C4-2B (cell line): ENCODE results near the gene HS3ST4.
A peak's percentile ranks its signal among the peaks of the same experiment; 100 is the strongest.

Experiments
- H3K27ac ChIP-seq: fragments of 450-650 bp; 2 replicates; pipeline ENCODE4 v1.5.1; 2017
- ZFX ChIP-seq: fragments of 450-650 bp; IDR thresholded peaks from 2 replicates; pipeline ENCODE4 v1.6.1; 2017
- TF ChIP-seq, protein P1 (sequence below): fragments of 450-650 bp; conservative IDR thresholded peaks from 2 replicates; pipeline ENCODE4 v1.5.1; 2017; ENCODE audit warnings: mild to moderate bottlenecking

HS3ST4 gene

GRCh38 chr16:25827709-25828108 is 135.9 kb downstream of the HS3ST4 start:
- TF ChIP-seq ZFX = no peak
- TF ChIP-seq, protein P1, sequence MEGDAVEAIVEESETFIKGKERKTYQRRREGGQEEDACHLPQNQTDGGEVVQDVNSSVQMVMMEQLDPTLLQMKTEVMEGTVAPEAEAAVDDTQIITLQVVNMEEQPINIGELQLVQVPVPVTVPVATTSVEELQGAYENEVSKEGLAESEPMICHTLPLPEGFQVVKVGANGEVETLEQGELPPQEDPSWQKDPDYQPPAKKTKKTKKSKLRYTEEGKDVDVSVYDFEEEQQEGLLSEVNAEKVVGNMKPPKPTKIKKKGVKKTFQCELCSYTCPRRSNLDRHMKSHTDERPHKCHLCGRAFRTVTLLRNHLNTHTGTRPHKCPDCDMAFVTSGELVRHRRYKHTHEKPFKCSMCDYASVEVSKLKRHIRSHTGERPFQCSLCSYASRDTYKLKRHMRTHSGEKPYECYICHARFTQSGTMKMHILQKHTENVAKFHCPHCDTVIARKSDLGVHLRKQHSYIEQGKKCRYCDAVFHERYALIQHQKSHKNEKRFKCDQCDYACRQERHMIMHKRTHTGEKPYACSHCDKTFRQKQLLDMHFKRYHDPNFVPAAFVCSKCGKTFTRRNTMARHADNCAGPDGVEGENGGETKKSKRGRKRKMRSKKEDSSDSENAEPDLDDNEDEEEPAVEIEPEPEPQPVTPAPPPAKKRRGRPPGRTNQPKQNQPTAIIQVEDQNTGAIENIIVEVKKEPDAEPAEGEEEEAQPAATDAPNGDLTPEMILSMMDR = no peak
- H3K27ac ChIP-seq = no peak overlapping the region

DNA sequence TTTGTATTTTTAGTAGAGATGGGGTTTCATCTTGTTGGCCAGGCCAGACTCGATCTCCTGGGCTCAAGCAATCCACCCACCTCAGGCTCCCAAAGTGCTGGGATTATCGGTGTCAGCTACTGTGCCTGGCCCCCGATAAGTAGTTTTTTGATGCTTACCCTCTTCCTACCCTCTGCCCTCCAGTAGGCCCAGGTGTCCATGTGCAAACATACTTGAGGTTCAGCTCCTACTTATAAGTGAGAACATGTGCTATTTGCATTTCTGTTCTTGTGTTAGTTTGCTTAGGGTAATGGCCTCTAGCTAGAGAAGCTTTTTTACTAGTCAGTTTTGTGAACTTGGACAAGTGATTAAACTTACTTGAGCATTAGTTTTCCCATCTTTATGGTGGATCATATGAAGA is 136.8 kb downstream of the HS3ST4 start:
- TF ChIP-seq, protein P1 = no peak
- H3K27ac ChIP-seq = no peak overlapping the region

GRCh38 chr16:25832291-25832690 is 140.5 kb downstream of the HS3ST4 start:
- no peak overlapping the region for H3K27ac ChIP-seq
- TF ChIP-seq ZFX = no peak
- TF ChIP-seq, protein P1 = no peak

DNA sequence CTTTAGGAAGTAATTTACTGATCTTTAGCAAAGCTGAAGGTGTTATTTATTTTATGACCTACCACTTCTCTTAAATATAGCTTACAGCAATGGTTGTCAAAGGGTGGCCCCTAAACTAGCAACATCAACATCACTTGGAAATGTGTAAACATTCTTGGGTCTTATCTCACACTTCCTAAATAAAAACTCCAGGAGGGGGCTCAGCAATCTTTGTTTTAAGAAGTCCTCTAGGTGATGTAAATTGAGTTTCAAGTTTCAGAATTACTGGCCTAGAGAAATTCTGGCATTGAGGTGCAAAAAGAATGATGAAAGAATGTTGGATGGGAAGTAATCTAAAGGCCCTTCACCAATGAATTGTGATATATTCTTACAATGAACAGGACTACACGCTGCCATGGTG is 142.3 kb downstream of the HS3ST4 start:
- H3K27ac ChIP-seq = no peak overlapping the region
- TF ChIP-seq, protein P1 = no peak
- no peak for TF ChIP-seq ZFX

- no peak overlapping the region for H3K27ac ChIP-seq
Observed at GRCh38 chr16:25835126-25835525, 143.4 kb downstream of the HS3ST4 start.

GRCh38 chr16:25838724-25839186 is 147.0 kb downstream of the HS3ST4 start:
- TF ChIP-seq, protein P1 = peak; percentile 80
- no peak for TF ChIP-seq ZFX
- H3K27ac ChIP-seq = no peak overlapping the region

More at GRCh38 chr16:25835126-25835525, 143.4 kb downstream of the HS3ST4 start:
- TF ChIP-seq, protein P1 = no peak
- no peak for TF ChIP-seq ZFX

GRCh38 chr16:25841761-25842160 is 150.0 kb downstream of the HS3ST4 start:
- TF ChIP-seq ZFX = no peak
- TF ChIP-seq, protein P1 = no peak
- H3K27ac ChIP-seq = no peak overlapping the region
